Keratinocyte (primary cell): ENCODE results near the gene KRTAP4-11. TPM values are rescaled to one million over a fixed set of nuclear protein-coding genes. Genes with fewer than 3 reads are reported as not detected.

Source experiments
- DNase-seq: peaks from one replicate; pipeline ENCODE4 v3.0.0-alpha.2; 2011; ENCODE audit warnings: low read depth, missing footprints, low spot score
- FAIRE-seq: peaks from 2 replicates; lab custom pipeline; 2011; peaks lifted over from hg19 to GRCh38; lab: Jason Lieb, UNC
- H2AFZ ChIP-seq: 2 replicates; pipeline ENCODE4 v1.6.0; 2012; ENCODE audit warnings: low read length, control low read depth, inconsistent platforms; ENCODE audit not compliant: control insufficient read depth
- H3K27ac ChIP-seq: 2 replicates; pipeline ENCODE4 v1.5.1; 2011; ENCODE audit warnings: low read length; ENCODE audit not compliant: control insufficient read depth, insufficient read depth
- H3K27me3 ChIP-seq: 3 replicates; pipeline ENCODE4 v1.6.0; 2011; ENCODE audit warnings: low read length; ENCODE audit not compliant: control insufficient read depth, insufficient read depth; ENCODE audit errors: extremely low read depth
- H3K36me3 ChIP-seq, 2 experiments: 2 replicates in 1 of 2; 3 replicates in 1 of 2; pipeline ENCODE4 v1.5.1; 2011; ENCODE audit warnings: low read length in 2 of 2, mild to moderate bottlenecking in 1 of 2; ENCODE audit not compliant: control insufficient read depth in 2 of 2, insufficient read depth in 2 of 2; ENCODE audit errors: extremely low read depth in 1 of 2
- H3K4me1 ChIP-seq: 3 replicates; pipeline ENCODE4 v1.5.1; 2011; ENCODE audit warnings: low read length; ENCODE audit not compliant: control insufficient read depth, insufficient read depth; ENCODE audit errors: extremely low read depth
- H3K4me2 ChIP-seq: 3 replicates; pipeline ENCODE4 v1.6.0; 2011; ENCODE audit warnings: low read depth, low read length; ENCODE audit not compliant: control insufficient read depth, insufficient read depth; ENCODE audit errors: extremely low read depth
- H3K4me3 ChIP-seq, 3 experiments: fragments of 200-600 bp in 1 of 3; sonication (generic) in 1 of 3; 2 replicates in 2 of 3; 3 replicates in 1 of 3; pipeline ENCODE4 v1.5.1; 2011 to 2016; ENCODE audit warnings: low read length in 3 of 3, mild to moderate bottlenecking in 3 of 3, control low read depth in 2 of 3, inconsistent platforms in 1 of 3, low read depth in 1 of 3, mixed read lengths in 1 of 3, mixed run types in 1 of 3, moderate library complexity in 1 of 3; ENCODE audit not compliant: control insufficient read depth in 2 of 3, insufficient read depth in 2 of 3; ENCODE audit errors: extremely low read depth in 1 of 3
- H3K79me2 ChIP-seq: 2 replicates; pipeline ENCODE4 v1.6.0; 2012; ENCODE audit warnings: low read length; ENCODE audit not compliant: control insufficient read depth, insufficient read depth
- H3K9ac ChIP-seq: 3 replicates; pipeline ENCODE4 v1.6.0; 2011; ENCODE audit warnings: low read length; ENCODE audit not compliant: control insufficient read depth, insufficient read depth; ENCODE audit errors: extremely low read depth
- H3K9me1 ChIP-seq: 3 replicates; pipeline ENCODE4 v1.6.0; 2011; ENCODE audit warnings: low read length; ENCODE audit not compliant: control insufficient read depth, insufficient read depth; ENCODE audit errors: extremely low read depth
- H3K9me3 ChIP-seq: 2 replicates; pipeline ENCODE4 v1.5.1; 2012; ENCODE audit warnings: low read depth, low read length; ENCODE audit not compliant: control insufficient read depth
- H4K20me1 ChIP-seq: 3 replicates; pipeline ENCODE4 v1.6.0; 2011; ENCODE audit warnings: low read length; ENCODE audit not compliant: control insufficient read depth, insufficient read depth; ENCODE audit errors: extremely low read depth
- CTCF ChIP-seq, 3 experiments: IDR thresholded peaks in 1 of 3; conservative IDR thresholded peaks in 1 of 3; optimal IDR thresholded peaks in 1 of 3; 2 replicates in 2 of 3; 3 replicates in 1 of 3; pipeline versions ENCODE3 to v1.5.1; 2011; ENCODE audit warnings: low read length in 3 of 3, mild to moderate bottlenecking in 3 of 3, moderate library complexity in 2 of 3, control low read depth in 1 of 3, inconsistent platforms in 1 of 3; ENCODE audit not compliant: insufficient read depth in 2 of 3; ENCODE audit errors: extremely low read depth in 1 of 3
- EZH2 ChIP-seq: IDR thresholded peaks from one replicate; pipeline ENCODE4 v1.6.1; 2012; ENCODE audit warnings: inconsistent platforms, mild to moderate bottlenecking, low read length, moderate library complexity
- dilution Hi-C: fragments of 300-500 bp; cut with MboI; formaldehyde crosslinking; loops from one replicate; pipeline ENCODE4 v1.7.0; 2020; ENCODE audit warnings: low sequenced_read_pairs; ENCODE audit not compliant: extremely low pct_ligation_motif_present
- polyA plus RNA-seq, 5 experiments: library from polyadenylated mRNA; depleted of rRNA in 3 of 5; stranded (reverse) in 3 of 5; stranded (forward) in 1 of 5; unstranded in 1 of 5; fragments of >200 nt; gene quantifications; 1 replicate in 1 of 5; 2 replicates in 3 of 5; 3 replicates in 1 of 5; pipeline versions ENCODE4 v1.2.1 to v1.2.3, GENCODE V29; 2011 to 2012; ENCODE audit warnings: missing spikeins in 2 of 5, low read depth in 1 of 5, low replicate concordance in 1 of 5

Gene KRTAP4-11
- polyA plus RNA-seq, 1 donor (not counting 4 experiments of a cell fraction or from before 2014, with no cell fraction given): not detected

DNA sequence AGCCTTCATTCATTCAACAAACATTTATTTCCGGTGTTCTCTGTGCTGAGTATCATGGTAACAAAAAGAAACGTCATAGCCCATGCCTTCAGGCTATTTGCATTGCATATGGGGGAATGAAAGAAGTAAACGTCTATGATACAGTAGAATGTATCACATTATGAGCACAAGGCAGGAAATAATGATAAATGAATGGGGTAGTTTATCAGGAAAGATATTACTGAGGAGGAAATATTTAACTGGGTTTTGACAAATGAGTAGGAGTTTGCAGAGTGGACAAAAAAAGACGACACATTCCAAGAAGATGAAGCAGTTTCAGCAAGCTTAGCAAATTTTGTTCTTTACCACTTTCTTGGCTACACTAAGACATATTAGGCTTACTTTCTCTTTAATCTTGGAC is 35.5 kb downstream of the KRTAP4-11 start:
- H2AFZ ChIP-seq: no peak overlapping the region
- no peak for DNase-seq
- no peaks in the 10 kb centered on the region for H3K27me3 ChIP-seq
- no peaks in the 10 kb centered on the region for H3K79me2 ChIP-seq
- H3K9me1 ChIP-seq: no peaks in the 10 kb centered on the region
- no peaks in the 10 kb centered on the region for H4K20me1 ChIP-seq
- H3K4me3 ChIP-seq: no peak overlapping the region
- H3K4me2 ChIP-seq: peak overlapping the region; percentile 14
- H3K4me1 ChIP-seq: peaks cover 15% of the 10 kb centered on the region
- peak; percentile 66 for FAIRE-seq
- no peak overlapping the region for H3K9ac ChIP-seq
- no peaks in the 10 kb centered on the region for H3K36me3 ChIP-seq
- TF ChIP-seq CTCF (optimal IDR thresholded peaks at IDR 0.05 in 1 of 3, IDR thresholded peaks at IDR 0.05 in 1 of 3, conservative IDR thresholded peaks at IDR 0.05 in 1 of 3; ENCODE audit: extremely low read depth in 1 of 3, insufficient read depth in 2 of 3, low read length in 3 of 3): no peak
- TF ChIP-seq EZH2: no peak
- H3K27ac ChIP-seq: peak overlapping the region; percentile 34
- H3K9me3 ChIP-seq: no peaks in the 10 kb centered on the region
- dilution Hi-C loops: no loop called here

- Histone ChIP-seq H3K79me2 (no peaks in the 10 kb centered on the region), H3K4me1 (no peaks in the 10 kb centered on the region), H3K4me3 (no peak overlapping the region), H3K27me3 (no peaks in the 10 kb centered on the region), H3K4me2 (no peak overlapping the region), H3K27ac (no peak overlapping the region), H3K9me1 (no peaks in the 10 kb centered on the region), H4K20me1 (no peaks in the 10 kb centered on the region), H2AFZ (no peak overlapping the region), H3K9me3 (no peaks in the 10 kb centered on the region), H3K36me3 (no peaks in the 10 kb centered on the region), H3K9ac (no peak overlapping the region)
- no peak for DNase-seq
- dilution Hi-C loops: no loop called here
- TF ChIP-seq EZH2 (no peak), CTCF (optimal IDR thresholded peaks at IDR 0.05 in 1 of 3, IDR thresholded peaks at IDR 0.05 in 1 of 3, conservative IDR thresholded peaks at IDR 0.05 in 1 of 3; ENCODE audit: extremely low read depth in 1 of 3, insufficient read depth in 2 of 3, low read length in 3 of 3) (no peak)
- no peak for FAIRE-seq
Measured at GRCh38 chr17:41076788-41077187, 41.4 kb downstream of the KRTAP4-11 start.
